Measurements from ENCODE around the gene ATOX1. TPM values are rescaled to one million over a fixed set of nuclear protein-coding genes. Genes with fewer than 3 reads are reported as not detected.

ATOX1 gene
- total RNA-seq, 1 donor from 2014 or later, result 63.2 TPM

- intact Hi-C loops (cut with micrococcal nuclease), result no loop called here
- ATAC-seq, result peak; percentile 92
- peak; percentile 100 for DNase-seq
Observed at GRCh38 chr5:151771259-151772028, 13.0 kb upstream of the ATOX1 start, which contains the start of gene G3BP1. G3BP1 (plus strand) TSS chr5:151771954; CDS start chr5:151786621, 14,667 bp downstream.

DNA sequence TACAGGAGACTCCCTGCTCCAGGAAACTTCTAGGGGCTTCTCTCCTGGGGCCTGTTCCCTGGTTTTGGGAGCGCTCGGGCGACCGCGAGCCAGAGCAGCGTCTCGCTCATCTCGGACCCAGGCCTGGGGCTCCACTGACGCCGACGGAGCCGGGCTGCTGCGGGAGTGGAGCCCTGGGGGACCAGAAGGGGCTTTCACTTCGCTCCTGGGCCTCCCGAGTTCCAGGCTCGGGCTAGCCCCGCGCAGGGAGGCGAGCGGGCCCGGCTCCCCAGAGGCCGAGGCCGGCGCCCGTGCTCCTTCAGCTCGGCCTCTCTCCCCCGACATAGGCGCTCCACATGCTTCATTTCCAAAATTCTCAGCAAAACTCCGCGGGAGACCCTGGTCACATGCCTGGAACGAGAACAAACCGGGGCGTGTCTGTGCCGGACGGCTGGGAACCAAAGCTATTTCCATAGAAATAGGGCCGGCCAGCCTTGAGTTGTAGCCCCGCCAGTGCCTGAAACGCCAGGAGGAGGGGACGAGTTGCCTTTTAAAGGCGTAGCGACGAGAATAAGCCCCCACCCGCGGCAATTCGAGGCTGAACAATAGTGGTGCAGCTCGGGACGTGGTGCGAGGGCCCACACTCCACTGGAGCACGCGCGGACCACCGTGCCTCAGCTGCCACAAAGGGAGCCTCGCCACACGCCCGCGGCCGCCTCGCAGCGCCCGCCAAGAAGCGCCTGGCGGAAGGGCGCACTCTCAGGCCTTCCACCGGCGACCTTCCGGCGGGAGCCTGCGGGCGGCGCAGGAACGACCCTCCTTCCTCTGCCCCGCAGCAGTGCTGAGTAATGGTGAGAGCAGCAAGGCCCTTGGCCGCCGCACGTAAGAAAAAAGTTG, 12.2 kb upstream of the ATOX1 start:
- ATAC-seq (peak; percentile 44), DNase-seq (peak; percentile 86)
- intact Hi-C loops (cut with micrococcal nuclease), result no loop called here

GRCh38 chr5:151766975-151767374, 8.5 kb upstream of the ATOX1 start:
- DNase-seq, result no peak
- ATAC-seq, result no peak
- intact Hi-C loops (cut with micrococcal nuclease), result no loop called here

DNA sequence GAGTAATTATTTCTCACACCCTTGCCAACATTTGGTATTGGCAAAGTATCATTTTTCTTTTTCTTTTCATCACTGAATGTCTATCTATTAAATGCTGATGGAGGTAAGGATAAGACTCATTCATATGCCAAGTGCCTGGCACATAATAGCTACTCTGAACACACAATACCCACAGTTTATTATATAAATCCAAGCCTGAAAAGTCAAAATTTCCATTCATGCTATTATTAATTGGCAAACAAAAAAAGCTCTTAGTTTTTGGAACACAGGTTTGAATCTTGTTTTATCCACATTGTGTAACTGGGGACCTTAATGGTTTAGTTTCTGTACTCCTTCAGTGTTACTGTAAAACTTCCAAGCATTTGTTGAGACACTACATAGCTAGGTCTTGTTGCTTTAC, 6.4 kb upstream of the ATOX1 start:
- ATAC-seq, result no peak
- intact Hi-C loops (cut with micrococcal nuclease), result no loop called here
- DNase-seq, result no peak

- intact Hi-C loops (cut with micrococcal nuclease), result no loop called here
- no peak for DNase-seq
Observed at GRCh38 chr5:151758141-151758429, 346 bp downstream of the ATOX1 start.

GRCh38 chr5:151757233-151758140, 944 bp downstream of the ATOX1 start:
- intact Hi-C loops (cut with micrococcal nuclease), result no loop called here
- no peak for DNase-seq
- ATAC-seq, result peak; percentile 2

More at GRCh38 chr5:151758141-151758429, 346 bp downstream of the ATOX1 start:
- peak; percentile 55 for ATAC-seq

- DNase-seq (no peak), ATAC-seq (no peak)
- intact Hi-C loops (cut with micrococcal nuclease), result no loop called here
Observed at GRCh38 chr5:151755383-151755782, 3.0 kb downstream of the ATOX1 start.

DNA sequence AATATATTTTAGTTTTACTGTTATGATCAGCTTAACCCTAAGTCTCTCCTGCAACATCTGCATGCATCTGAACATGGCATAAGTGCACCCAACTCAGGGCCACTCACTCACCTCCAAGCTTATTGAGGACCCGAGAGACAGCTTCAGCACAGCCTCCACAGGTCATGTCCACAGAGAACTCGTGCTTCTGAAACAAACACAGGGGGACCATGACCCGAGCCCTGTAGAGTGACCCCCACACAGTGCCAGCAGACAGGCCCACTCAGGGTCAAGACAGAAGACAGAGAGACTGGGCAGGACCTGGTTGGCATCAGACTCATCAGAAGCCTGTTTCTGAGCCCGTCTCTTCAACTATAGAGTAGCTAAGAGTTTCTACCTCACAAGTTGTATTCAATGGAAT, 6.8 kb downstream of the ATOX1 start:
- DNase-seq (no peak), ATAC-seq (no peak)
- intact Hi-C loops (cut with micrococcal nuclease), result no loop called here

- intact Hi-C loops (cut with micrococcal nuclease), result no loop called here
- ATAC-seq (no peak), DNase-seq (no peak)
Observed at GRCh38 chr5:151751091-151751490, 7.3 kb downstream of the ATOX1 start.

GRCh38 chr5:151750121-151750520, 8.3 kb downstream of the ATOX1 start:
- no peak for DNase-seq
- no peak for ATAC-seq
- intact Hi-C loops (cut with micrococcal nuclease), result no loop called here

- intact Hi-C loops (cut with micrococcal nuclease), result loop anchor here (10.0 kb wide), 1 partner anchor 300 kb away; the partner anchor contains the start of gene SLC36A1
- DNase-seq, result peak; percentile 61
- ATAC-seq, result peak; percentile 60
Observed at GRCh38 chr5:151745071-151745705, 13.2 kb downstream of the ATOX1 start.

- ATAC-seq, result no peak
- intact Hi-C loops (cut with micrococcal nuclease), result loop anchor here (5.0 to 10.0 kb wide), 2 partner anchors 81 to 299 kb away; partner anchors contain the start of gene SLC36A1
- no peak for DNase-seq
Observed at GRCh38 chr5:151743530-151743929, 14.9 kb downstream of the ATOX1 start.

GRCh38 chr5:151742870-151743294, 15.5 kb downstream of the ATOX1 start:
- DNase-seq, result peak; percentile 43
- intact Hi-C loops (cut with micrococcal nuclease), result loop anchor here (5.0 to 10.0 kb wide), 2 partner anchors 81 to 298 kb away; partner anchors contain the start of gene SLC36A1
- ATAC-seq, result no peak

GRCh38 chr5:151741678-151742423, 16.6 kb downstream of the ATOX1 start:
- DNase-seq (no peak), ATAC-seq (no peak)
- intact Hi-C loops (cut with micrococcal nuclease), result loop anchor here (5.0 to 10.0 kb wide), 2 partner anchors 80 to 297 kb away; partner anchors contain the start of gene SLC36A1

DNA sequence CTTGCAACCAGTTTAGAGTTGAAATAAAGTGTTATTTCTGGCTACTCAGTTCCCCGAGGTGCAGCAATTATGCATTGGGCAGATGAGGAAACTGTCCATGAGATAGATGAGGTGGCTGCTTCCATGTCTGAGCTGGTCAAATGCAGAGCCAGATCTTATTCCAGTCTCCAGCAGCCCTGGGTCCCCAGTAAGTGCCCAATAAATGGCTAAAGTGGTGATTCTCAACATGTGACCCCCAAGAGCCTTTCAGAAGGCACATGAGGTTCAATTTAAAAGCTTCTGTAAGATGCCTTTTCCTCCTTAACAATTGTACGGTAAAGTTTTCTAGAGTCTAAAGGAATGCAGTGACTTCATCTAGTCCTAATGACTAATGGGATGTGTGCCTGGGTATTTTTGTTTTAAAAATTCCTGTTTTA, 17.5 kb downstream of the ATOX1 start:
- ATAC-seq (no peak), DNase-seq (no peak)
- intact Hi-C loops (cut with micrococcal nuclease), result loop anchor here (5.0 to 10.0 kb wide), 2 partner anchors 79 to 296 kb away; partner anchors contain the start of gene SLC36A1

GRCh38 chr5:151740336-151740942, 18.0 kb downstream of the ATOX1 start:
- intact Hi-C loops (cut with micrococcal nuclease), result loop anchor here (5.0 to 10.0 kb wide), 2 partner anchors 78 to 296 kb away; partner anchors contain the start of gene SLC36A1
- DNase-seq (peak; percentile 76), ATAC-seq (peak; percentile 90)

DNA sequence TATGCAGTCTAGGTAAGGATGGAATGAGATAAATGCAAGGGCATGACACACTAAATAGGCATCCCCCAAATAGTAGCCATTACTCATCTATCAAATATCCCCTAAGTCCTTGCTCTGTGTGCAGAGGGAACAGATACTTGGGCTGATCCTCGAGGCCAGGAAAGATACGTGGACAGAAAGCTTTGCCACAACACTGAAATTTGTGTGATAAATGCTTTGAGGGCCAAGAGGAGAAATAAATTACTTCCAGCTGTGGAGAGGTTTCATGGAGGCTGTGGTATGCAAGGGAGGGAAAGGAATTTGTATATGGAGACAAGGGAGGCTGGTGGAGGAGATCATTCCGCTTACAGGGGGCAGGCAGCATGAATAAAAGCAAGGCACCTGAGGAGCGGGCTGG, 18.5 kb downstream of the ATOX1 start:
- ATAC-seq (peak; percentile 46), DNase-seq (no peak)
- intact Hi-C loops (cut with micrococcal nuclease), result loop anchor here (5.0 to 10.0 kb wide), 2 partner anchors 78 to 295 kb away; partner anchors contain the start of gene SLC36A1
